ENCODE results near the gene FBXO8. TPM values are rescaled to one million over a fixed set of nuclear protein-coding genes. Genes with fewer than 3 reads are reported as not detected.
A peak's percentile ranks its signal among the peaks of the same experiment; 100 is the strongest.

FBXO8 gene
- total and polyA plus RNA-seq, 2 of the 4 experiments (the other 2 are of a cell fraction) = 11.3 to 25.6 TPM

DNA sequence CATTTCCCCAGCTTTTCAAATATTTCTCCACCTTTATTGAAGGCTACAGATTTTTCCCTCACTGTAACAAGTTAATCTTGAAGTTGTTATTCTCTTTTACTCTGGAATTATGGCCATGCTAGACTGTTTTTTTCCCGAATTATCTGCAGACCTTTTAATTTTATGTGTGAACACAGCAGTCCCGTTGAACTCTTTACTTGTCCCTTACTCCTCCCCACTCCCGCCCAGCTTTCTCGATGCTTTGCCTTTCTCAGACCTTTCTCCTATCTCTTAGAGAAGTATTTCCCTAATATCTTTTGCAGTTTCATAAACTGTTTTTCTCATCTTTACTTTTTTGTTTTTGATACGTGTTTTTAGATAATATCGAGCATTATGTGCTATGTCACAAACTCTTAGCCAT lies 1.0 kb upstream of the FBXO8 start:
- Histone ChIP-seq H2BK120ac (ENCODE audit: low read depth, low read length) (no peak overlapping the region), H3K27me3 (ENCODE audit: control insufficient read depth, insufficient read depth, low read length) (no peaks in the 10 kb centered on the region), H2BK15ac (ENCODE audit: low read depth, low read length) (no peak overlapping the region), H3K79me1 (ENCODE audit: low read depth in 1 of 2, low read length in 2 of 2) (peaks cover 6 to 34% of the 10 kb centered on the region in 2 experiments; a peak in 3 of 4 replicates), H2AFZ (replicated peaks; ENCODE audit: low read length, poor library complexity) (peak overlapping the region; percentile 99), H3K9me1 (ENCODE audit: insufficient read depth, low read length) (no peaks in the 10 kb centered on the region), H4K91ac (ENCODE audit: insufficient read depth, low read depth, low read length) (no peak overlapping the region), H3K4me2 (ENCODE audit: low read depth, low read length) (peak overlapping the region; percentile 98), H4K8ac (ENCODE audit: low read depth in 2 of 2, low read length in 2 of 2) (peak overlapping the region; percentile 64 to 99; a peak in 2 of 4 replicates), H3K23ac (ENCODE audit: low read depth, low read length) (peak overlapping the region; percentile 73), H2AK5ac (ENCODE audit: low read depth, low read length) (no peak overlapping the region), H3K18ac (ENCODE audit: low read depth, low read length) (no peak overlapping the region), H3K27ac (ENCODE audit: insufficient read depth, low read length) (peak overlapping the region; percentile 25; the same call in 1 of the 2 replicates), H2BK5ac (ENCODE audit: low read depth, low read length, poor library complexity, severe bottlenecking) (peak overlapping the region; percentile 33), H2BK20ac (ENCODE audit: low read depth, low read length) (no peak overlapping the region), H3K4me1 (ENCODE audit: control insufficient read depth, insufficient read depth, low read length) (no peaks in the 10 kb centered on the region), H4K5ac (ENCODE audit: low read depth, low read length) (peak overlapping the region; percentile 47; the same call in 1 of the 2 replicates), H3K4me3 (ENCODE audit: insufficient read depth, low read depth, low read length) (peak overlapping the region; percentile 60), H3K4ac (ENCODE audit: low read depth, low read length) (no peak overlapping the region; the same call in 1 of the 2 replicates), H4K20me1 (ENCODE audit: insufficient read depth, low read length) (no peaks in the 10 kb centered on the region), H3K9me3 (ENCODE audit: control insufficient read depth, insufficient read depth, low read length) (no peaks in the 10 kb centered on the region), H3K14ac (replicated peaks; ENCODE audit: low read depth, low read length) (0 out of 2 replicates have a peak overlapping the region, but pooled peaks have one; percentile 12), H3K56ac (ENCODE audit: extremely low read depth, insufficient read depth, low read length) (peak overlapping the region; percentile 100), H2AK9ac (replicated peaks; ENCODE audit: low read depth, low read length, poor library complexity) (no peak overlapping the region), H3K36me3 (ENCODE audit: control insufficient read depth, insufficient read depth, low read length) (no peaks in the 10 kb centered on the region), H3K9ac (ENCODE audit: low read depth, low read length) (peak overlapping the region; percentile 98)
- intact Hi-C loops (cut with micrococcal nuclease) = loop anchor here (5.0 kb wide), 1 partner anchor 912 kb away; the partner anchor contains the start of gene SAP30
- TSS peak; percentile 61 for BruUV-seq (replicated peaks)
- in situ Hi-C loops (cut with MboI; ENCODE audit: low sequenced_read_pairs) = no loop called here
- WGBS, 2 experiments (ENCODE audit: extremely low coverage in 2 of 2, insufficient read length in 1 of 2) = no CpG with 5 or more reads among the region's 6 CpGs
- TF ChIP-seq, protein P1, sequence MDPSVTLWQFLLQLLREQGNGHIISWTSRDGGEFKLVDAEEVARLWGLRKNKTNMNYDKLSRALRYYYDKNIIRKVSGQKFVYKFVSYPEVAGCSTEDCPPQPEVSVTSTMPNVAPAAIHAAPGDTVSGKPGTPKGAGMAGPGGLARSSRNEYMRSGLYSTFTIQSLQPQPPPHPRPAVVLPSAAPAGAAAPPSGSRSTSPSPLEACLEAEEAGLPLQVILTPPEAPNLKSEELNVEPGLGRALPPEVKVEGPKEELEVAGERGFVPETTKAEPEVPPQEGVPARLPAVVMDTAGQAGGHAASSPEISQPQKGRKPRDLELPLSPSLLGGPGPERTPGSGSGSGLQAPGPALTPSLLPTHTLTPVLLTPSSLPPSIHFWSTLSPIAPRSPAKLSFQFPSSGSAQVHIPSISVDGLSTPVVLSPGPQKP (IDR thresholded peaks at IDR 0.05; ENCODE audit: borderline replicate concordance, low read depth, low read length) = no peak
- TF ChIP-seq CHD1 (IDR thresholded peaks at IDR 0.05; ENCODE audit: low read depth, low read length) (no peak), CEBPB (IDR thresholded peaks at IDR 0.05; ENCODE audit: low read depth, low read length) (no peak), NFE2L2 (IDR thresholded peaks at IDR 0.05; ENCODE audit: low read depth, low read length) (no peak), MAFK (IDR thresholded peaks at IDR 0.05; ENCODE audit: low read depth, low read length) (no peak)
- TF ChIP-seq, protein P2, sequence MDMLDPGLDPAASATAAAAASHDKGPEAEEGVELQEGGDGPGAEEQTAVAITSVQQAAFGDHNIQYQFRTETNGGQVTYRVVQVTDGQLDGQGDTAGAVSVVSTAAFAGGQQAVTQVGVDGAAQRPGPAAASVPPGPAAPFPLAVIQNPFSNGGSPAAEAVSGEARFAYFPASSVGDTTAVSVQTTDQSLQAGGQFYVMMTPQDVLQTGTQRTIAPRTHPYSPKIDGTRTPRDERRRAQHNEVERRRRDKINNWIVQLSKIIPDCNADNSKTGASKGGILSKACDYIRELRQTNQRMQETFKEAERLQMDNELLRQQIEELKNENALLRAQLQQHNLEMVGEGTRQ (IDR thresholded peaks at IDR 0.05; ENCODE audit: low read depth, low read length) = no peak
- TF ChIP-seq, protein P3, sequence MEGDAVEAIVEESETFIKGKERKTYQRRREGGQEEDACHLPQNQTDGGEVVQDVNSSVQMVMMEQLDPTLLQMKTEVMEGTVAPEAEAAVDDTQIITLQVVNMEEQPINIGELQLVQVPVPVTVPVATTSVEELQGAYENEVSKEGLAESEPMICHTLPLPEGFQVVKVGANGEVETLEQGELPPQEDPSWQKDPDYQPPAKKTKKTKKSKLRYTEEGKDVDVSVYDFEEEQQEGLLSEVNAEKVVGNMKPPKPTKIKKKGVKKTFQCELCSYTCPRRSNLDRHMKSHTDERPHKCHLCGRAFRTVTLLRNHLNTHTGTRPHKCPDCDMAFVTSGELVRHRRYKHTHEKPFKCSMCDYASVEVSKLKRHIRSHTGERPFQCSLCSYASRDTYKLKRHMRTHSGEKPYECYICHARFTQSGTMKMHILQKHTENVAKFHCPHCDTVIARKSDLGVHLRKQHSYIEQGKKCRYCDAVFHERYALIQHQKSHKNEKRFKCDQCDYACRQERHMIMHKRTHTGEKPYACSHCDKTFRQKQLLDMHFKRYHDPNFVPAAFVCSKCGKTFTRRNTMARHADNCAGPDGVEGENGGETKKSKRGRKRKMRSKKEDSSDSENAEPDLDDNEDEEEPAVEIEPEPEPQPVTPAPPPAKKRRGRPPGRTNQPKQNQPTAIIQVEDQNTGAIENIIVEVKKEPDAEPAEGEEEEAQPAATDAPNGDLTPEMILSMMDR (conservative IDR thresholded peaks at IDR 0.05; ENCODE audit: low read depth, low read length) = no peak
- ChIA-PET CTCF (no interaction called here), POLR2A (ENCODE audit: unreplicated experiment) (no interaction called here)
- dilution Hi-C loops (cut with HindIII; ENCODE audit: low sequenced_read_pairs, unreplicated experiment) = no loop called here
- no peak for DNase-seq
- no peak for ATAC-seq (ENCODE audit: low read depth)
